SK-N-MC (cell line): ENCODE data around the gene GSE1.

Source experiments
- DNase-seq: peaks from one replicate; pipeline ENCODE4 v3.0.0-alpha.2; 2011; ENCODE audit warnings: low read depth, low spot score
- H3K27ac ChIP-seq: fragments of 200-600 bp; sonication (generic); 2 replicates; pipeline ENCODE4 v1.5.1; 2016; ENCODE audit warnings: mixed run types
- H3K36me3 ChIP-seq: fragments of 200-600 bp; sonication (generic); 2 replicates; pipeline ENCODE4 v1.6.1; 2017; ENCODE audit warnings: antibody characterized with exemption, low read length, mixed read lengths; ENCODE audit not compliant: insufficient read depth
- H3K4me3 ChIP-seq: fragments of 200-600 bp; sonication (generic); 2 replicates; pipeline ENCODE4 v1.5.1; 2016
- H3K9ac ChIP-seq: fragments of 200-600 bp; sonication (generic); 2 replicates; pipeline ENCODE4 v1.8.0; 2017; ENCODE audit warnings: mixed run types, mixed read lengths; ENCODE audit not compliant: insufficient read length
- H3K9me3 ChIP-seq: fragments of 200-600 bp; sonication (generic); 2 replicates; pipeline ENCODE4 v1.6.1; 2017; ENCODE audit warnings: low read depth, mild to moderate bottlenecking, antibody characterized with exemption, low read length, moderate library complexity, mixed read lengths
- EZH2 ChIP-seq: fragments of 200-600 bp; sonication (generic); IDR thresholded peaks from one replicate; pipeline ENCODE4 v1.6.1; 2017; ENCODE audit warnings: antibody characterized with exemption
- FOXP2 ChIP-seq: optimal IDR thresholded peaks from 2 replicates; pipeline ENCODE3; 2011; ENCODE audit warnings: mild to moderate bottlenecking, moderate library complexity; ENCODE audit not compliant: insufficient read depth; ENCODE audit errors: extremely low read length, control extremely low read depth
- POLR2AphosphoS5 ChIP-seq: IDR thresholded peaks from 2 replicates; pipeline ENCODE4 v1.6.1; 2012; ENCODE audit warnings: mild to moderate bottlenecking, low read depth, low read length, borderline replicate concordance

The GSE1 gene

GRCh38 chr16:85673529-85674417 is 60.7 kb downstream of the GSE1 start:
- no peak overlapping the region for H3K27ac ChIP-seq
- H3K36me3 ChIP-seq = peaks cover 33% of the 10 kb centered on the region
- DNase-seq = no peak

DNA sequence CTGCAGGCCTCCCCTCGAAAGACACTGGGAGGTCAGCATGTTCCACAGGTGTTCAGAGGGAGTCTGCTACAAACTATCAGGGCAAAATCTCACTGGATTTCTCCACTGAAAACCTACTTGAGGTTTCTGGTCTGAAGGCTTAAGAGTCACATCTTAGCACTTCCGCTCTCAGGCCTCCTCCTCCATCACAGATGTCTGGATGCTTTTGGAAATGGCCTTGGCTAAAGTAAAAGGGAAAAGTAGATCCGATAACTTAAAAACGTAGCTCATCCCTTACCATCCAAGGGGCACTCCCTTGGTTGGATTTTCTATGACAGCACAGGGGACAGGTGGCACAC is 61.3 kb downstream of the GSE1 start:
- Histone ChIP-seq H3K9ac (no peak overlapping the region), H3K27ac (no peak overlapping the region), H3K4me3 (no peak overlapping the region), H3K36me3 (peaks cover 33% of the 10 kb centered on the region), H3K9me3 (no peaks in the 10 kb centered on the region)
- no peak for TF ChIP-seq EZH2
- TF ChIP-seq POLR2AphosphoS5 = no peak
- no peak for TF ChIP-seq FOXP2
- no peak for DNase-seq

More at GRCh38 chr16:85673529-85674417, 60.7 kb downstream of the GSE1 start:
- Histone ChIP-seq H3K9ac (no peak overlapping the region), H3K4me3 (no peak overlapping the region), H3K9me3 (no peaks in the 10 kb centered on the region)
- TF ChIP-seq POLR2AphosphoS5 (no peak), EZH2 (no peak), FOXP2 (no peak)

DNA sequence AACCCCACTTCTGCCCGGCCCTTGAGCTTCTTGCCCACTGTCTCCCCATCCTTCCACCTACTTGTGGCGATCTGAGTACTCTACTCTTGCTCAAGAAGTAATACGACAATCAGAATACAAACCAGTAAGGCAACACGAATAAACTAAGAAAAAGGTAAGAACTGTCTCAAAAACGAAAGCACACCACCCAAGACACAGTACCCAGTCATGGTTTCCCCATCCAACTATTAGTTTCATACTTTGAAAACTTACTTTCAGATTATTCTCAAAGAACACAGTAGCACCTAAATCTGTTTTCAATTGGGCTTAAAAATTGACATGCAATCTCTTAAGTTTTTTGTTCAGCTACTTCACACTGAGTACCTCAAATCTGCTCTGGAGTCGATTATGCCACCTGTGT is 61.7 kb downstream of the GSE1 start:
- H3K27ac ChIP-seq = no peak overlapping the region
- peaks cover 33% of the 10 kb centered on the region for H3K36me3 ChIP-seq

GRCh38 chr16:85675251-85675874 is 62.2 kb downstream of the GSE1 start:
- peaks cover 33% of the 10 kb centered on the region for H3K36me3 ChIP-seq

More for the DNA sequence above, 61.7 kb downstream of the GSE1 start:
- TF ChIP-seq FOXP2 (no peak), EZH2 (no peak), POLR2AphosphoS5 (no peak)
- Histone ChIP-seq H3K9ac (no peak overlapping the region), H3K4me3 (no peak overlapping the region), H3K9me3 (no peaks in the 10 kb centered on the region)
- DNase-seq = no peak

DNA sequence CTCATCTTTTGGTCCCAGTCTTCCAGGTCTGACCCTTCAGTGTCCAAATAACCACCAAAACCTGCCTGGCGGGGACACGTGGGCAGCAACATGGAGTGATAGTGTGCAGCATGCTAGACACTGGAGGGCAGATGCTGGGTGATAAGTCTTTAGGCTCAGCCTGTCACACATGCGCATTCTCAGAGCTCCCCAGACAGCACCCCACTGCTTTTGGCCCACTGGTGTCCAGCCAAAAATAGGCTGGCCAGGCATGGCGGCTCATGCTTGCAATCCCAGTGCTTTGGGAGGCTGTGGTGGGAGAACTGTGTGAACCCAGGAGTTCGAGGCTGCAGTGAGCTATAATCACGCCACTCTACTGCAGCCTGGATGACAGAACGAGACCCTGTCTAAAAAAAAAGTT is 63.3 kb downstream of the GSE1 start:
- no peak for DNase-seq
- Histone ChIP-seq H3K27ac (no peak overlapping the region), H3K4me3 (no peak overlapping the region), H3K9me3 (no peaks in the 10 kb centered on the region), H3K36me3 (peaks cover 38% of the 10 kb centered on the region), H3K9ac (no peak overlapping the region)
- TF ChIP-seq FOXP2 (no peak), POLR2AphosphoS5 (no peak), EZH2 (no peak)

More at GRCh38 chr16:85675251-85675874, 62.2 kb downstream of the GSE1 start:
- Histone ChIP-seq H3K4me3 (no peak overlapping the region), H3K27ac (no peak overlapping the region), H3K9ac (no peak overlapping the region), H3K9me3 (no peaks in the 10 kb centered on the region)
- no peak for DNase-seq
- TF ChIP-seq FOXP2 = no peak
- no peak for TF ChIP-seq EZH2
- TF ChIP-seq POLR2AphosphoS5 = no peak

GRCh38 chr16:85677383-85677967 is 64.4 kb downstream of the GSE1 start:
- H3K27ac ChIP-seq = no peak overlapping the region
- H3K9me3 ChIP-seq = no peaks in the 10 kb centered on the region
- DNase-seq = no peak
- H3K4me3 ChIP-seq = no peak overlapping the region
- peaks cover 38% of the 10 kb centered on the region for H3K36me3 ChIP-seq
- no peak for TF ChIP-seq POLR2AphosphoS5
- TF ChIP-seq EZH2 = no peak
- TF ChIP-seq FOXP2 = no peak
- no peak overlapping the region for H3K9ac ChIP-seq

- Histone ChIP-seq H3K9ac (no peak overlapping the region), H3K9me3 (no peaks in the 10 kb centered on the region), H3K27ac (no peak overlapping the region), H3K36me3 (peaks cover 33% of the 10 kb centered on the region; the same call in 1 of the 2 replicates), H3K4me3 (no peak overlapping the region)
- TF ChIP-seq POLR2AphosphoS5 (no peak), EZH2 (no peak), FOXP2 (no peak)
- no peak for DNase-seq
These were observed 64.9 kb downstream of the GSE1 start for GRCh38 chr16:85678016-85678415.

GRCh38 chr16:85678821-85679220 is 65.7 kb downstream of the GSE1 start:
- DNase-seq = no peak
- Histone ChIP-seq H3K4me3 (no peak overlapping the region), H3K9ac (no peak overlapping the region), H3K36me3 (peaks cover 29% of the 10 kb centered on the region; the same call in 1 of the 2 replicates), H3K27ac (no peak overlapping the region), H3K9me3 (no peaks in the 10 kb centered on the region)
- TF ChIP-seq POLR2AphosphoS5 (no peak), EZH2 (no peak), FOXP2 (no peak)
